ENCODE measurements around the gene MYRF.

- TF ChIP-seq CTCF (IDR thresholded peaks at IDR 0.05): no peak
- no peak for TF ChIP-seq POLR2A (IDR thresholded peaks at IDR 0.05)
Measured at GRCh38 chr11:61775106-61775505, 22.7 kb downstream of the MYRF start.
